Colonic mucosa (tissue), 4 donors: Measurements from ENCODE around the gene GLI3. TPM values are rescaled to one million over a fixed set of nuclear protein-coding genes. Genes with fewer than 3 reads are reported as not detected.

Source experiments
- DNase-seq: peaks from one replicate; pipeline ENCODE4 v3.0.0-alpha.2; 2020
- H3K27ac ChIP-seq: fragments of 200-600 bp; one replicate; pipeline ENCODE4 v1.8.0; 2021
- H3K27me3 ChIP-seq: fragments of 200-600 bp; one replicate; pipeline ENCODE4 v1.8.0; 2021
- H3K36me3 ChIP-seq: fragments of 200-600 bp; one replicate; pipeline ENCODE4 v1.8.0; 2021
- H3K4me1 ChIP-seq: fragments of 200-600 bp; one replicate; pipeline ENCODE4 v1.8.0; 2021; ENCODE audit warnings: mild to moderate bottlenecking
- H3K4me3 ChIP-seq: fragments of 200-600 bp; one replicate; pipeline ENCODE4 v1.8.0; 2021
- H3K9ac ChIP-seq, 2 donors: one replicate each; pipeline ENCODE4 v1.7.0; 2013; ENCODE audit warnings: control low read depth in 2 of 2, low read depth in 2 of 2, low read length in 2 of 2
- H3K9me3 ChIP-seq: fragments of 200-600 bp; one replicate; pipeline ENCODE4 v1.8.0; 2021
- intact Hi-C: fragments of 100-400 bp; cut with DNase I; formaldehyde crosslinking; loops from one replicate; pipeline ENCODE4 v1.14.1; 2022
- total RNA-seq, 2 donors: library from RNA; stranded (reverse); fragmentation: NEBNext Ultra II Directional in 1 of 2; extraction: Animal tissue kit (Norgen Biotek cat#: 25700) in 1 of 2; gene quantifications; one replicate each; pipeline ENCODE4 v1.2.1, GENCODE V29; 2021
- TF ChIP-seq, protein P1 (sequence below): fragments of 200-600 bp; IDR thresholded peaks from one replicate; pipeline ENCODE4 v1.8.0; 2022; ENCODE audit warnings: antibody characterized with exemption, mild to moderate bottlenecking
- donor health status: healthy.
- donor health status: DM: no; HTN: no; CAD: no.
- donor health status: DM: no; HTN: no; CAD: no.

The GLI3 gene
- total RNA-seq, 2 donors from 2014 or later: 1.8 to 8.0 TPM

DNA sequence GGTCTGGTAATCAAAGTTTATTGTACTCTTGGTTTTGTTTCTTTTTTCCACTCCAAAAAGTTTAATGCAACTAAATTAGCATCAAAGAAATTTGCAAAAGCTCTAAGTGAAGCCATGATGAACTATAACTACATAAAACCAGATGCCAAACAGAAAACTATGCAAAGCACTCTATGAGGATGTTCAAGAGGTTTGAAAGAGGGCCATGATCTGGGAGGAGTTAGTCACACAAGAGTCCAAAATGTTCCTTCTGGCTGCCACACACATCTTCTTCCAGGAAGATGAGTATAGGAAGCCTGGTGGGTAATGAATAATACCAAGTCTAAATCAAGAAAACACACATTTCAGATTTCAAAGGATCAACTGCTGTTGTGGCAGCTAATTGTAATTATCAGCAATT is 28.4 kb downstream of the GLI3 start:
- H3K36me3 ChIP-seq: no peaks in the 10 kb centered on the region
- H3K27me3 ChIP-seq: no peaks in the 10 kb centered on the region
- no peak overlapping the region for H3K9ac ChIP-seq
- H3K27ac ChIP-seq: no peak overlapping the region
- intact Hi-C loops: no loop called here
- no peak for DNase-seq
- no peaks in the 10 kb centered on the region for H3K9me3 ChIP-seq
- TF ChIP-seq, protein P1, sequence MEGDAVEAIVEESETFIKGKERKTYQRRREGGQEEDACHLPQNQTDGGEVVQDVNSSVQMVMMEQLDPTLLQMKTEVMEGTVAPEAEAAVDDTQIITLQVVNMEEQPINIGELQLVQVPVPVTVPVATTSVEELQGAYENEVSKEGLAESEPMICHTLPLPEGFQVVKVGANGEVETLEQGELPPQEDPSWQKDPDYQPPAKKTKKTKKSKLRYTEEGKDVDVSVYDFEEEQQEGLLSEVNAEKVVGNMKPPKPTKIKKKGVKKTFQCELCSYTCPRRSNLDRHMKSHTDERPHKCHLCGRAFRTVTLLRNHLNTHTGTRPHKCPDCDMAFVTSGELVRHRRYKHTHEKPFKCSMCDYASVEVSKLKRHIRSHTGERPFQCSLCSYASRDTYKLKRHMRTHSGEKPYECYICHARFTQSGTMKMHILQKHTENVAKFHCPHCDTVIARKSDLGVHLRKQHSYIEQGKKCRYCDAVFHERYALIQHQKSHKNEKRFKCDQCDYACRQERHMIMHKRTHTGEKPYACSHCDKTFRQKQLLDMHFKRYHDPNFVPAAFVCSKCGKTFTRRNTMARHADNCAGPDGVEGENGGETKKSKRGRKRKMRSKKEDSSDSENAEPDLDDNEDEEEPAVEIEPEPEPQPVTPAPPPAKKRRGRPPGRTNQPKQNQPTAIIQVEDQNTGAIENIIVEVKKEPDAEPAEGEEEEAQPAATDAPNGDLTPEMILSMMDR: no peak
- H3K4me1 ChIP-seq: no peaks in the 10 kb centered on the region
- no peak overlapping the region for H3K4me3 ChIP-seq

DNA sequence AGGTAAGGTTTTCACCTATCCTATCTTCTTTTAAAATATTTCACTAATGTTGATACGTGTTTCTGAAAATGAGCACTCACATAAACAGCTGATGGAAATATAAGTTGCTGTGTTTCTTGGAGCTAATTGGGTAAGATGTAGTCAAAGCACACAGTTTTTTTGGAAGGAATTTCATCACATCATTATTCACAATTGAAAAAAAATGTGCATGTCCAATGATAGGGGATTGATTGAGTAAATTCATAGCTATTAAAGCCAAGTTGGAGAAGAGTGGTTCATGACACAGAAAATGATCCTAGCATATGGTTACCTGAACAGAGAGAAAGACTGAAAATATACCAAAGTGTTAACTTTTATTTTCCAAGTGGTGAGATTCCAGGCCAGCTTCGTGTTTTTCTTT is 29.6 kb downstream of the GLI3 start:
- intact Hi-C loops: no loop called here
- TF ChIP-seq, protein P1: no peak

DNA sequence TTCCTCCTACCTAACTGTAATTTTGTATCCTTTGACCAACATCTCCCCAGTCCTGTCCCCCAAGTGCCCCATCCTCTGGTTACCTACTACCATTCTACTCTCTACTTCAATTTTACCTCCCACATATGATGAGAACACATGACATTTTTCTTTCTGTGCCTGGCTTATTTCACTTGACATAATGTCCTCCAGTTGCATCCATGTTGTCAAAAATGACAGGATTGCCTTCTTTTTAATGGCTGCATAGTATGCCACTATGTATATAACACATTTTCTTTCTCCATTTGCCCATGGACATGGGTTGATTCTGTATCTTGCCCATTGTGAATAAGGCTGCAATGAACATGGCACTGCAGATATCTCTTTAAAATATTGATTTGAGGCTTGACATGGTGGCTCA is 33.7 kb downstream of the GLI3 start:
- no peak overlapping the region for H3K27ac ChIP-seq
- no peak for DNase-seq
- H3K9me3 ChIP-seq: no peaks in the 10 kb centered on the region
- H3K9ac ChIP-seq: no peak overlapping the region
- no peaks in the 10 kb centered on the region for H3K36me3 ChIP-seq
- TF ChIP-seq, protein P1: no peak
- intact Hi-C loops: no loop called here
- H3K27me3 ChIP-seq: no peaks in the 10 kb centered on the region
- no peak overlapping the region for H3K4me3 ChIP-seq
- no peaks in the 10 kb centered on the region for H3K4me1 ChIP-seq

More for the DNA sequence above, 29.6 kb downstream of the GLI3 start:
- no peak overlapping the region for H3K27ac ChIP-seq
- H3K4me3 ChIP-seq: no peak overlapping the region
- no peak for DNase-seq
- no peaks in the 10 kb centered on the region for H3K36me3 ChIP-seq
- no peak overlapping the region for H3K9ac ChIP-seq
- H3K27me3 ChIP-seq: no peaks in the 10 kb centered on the region
- no peaks in the 10 kb centered on the region for H3K4me1 ChIP-seq
- no peaks in the 10 kb centered on the region for H3K9me3 ChIP-seq

DNA sequence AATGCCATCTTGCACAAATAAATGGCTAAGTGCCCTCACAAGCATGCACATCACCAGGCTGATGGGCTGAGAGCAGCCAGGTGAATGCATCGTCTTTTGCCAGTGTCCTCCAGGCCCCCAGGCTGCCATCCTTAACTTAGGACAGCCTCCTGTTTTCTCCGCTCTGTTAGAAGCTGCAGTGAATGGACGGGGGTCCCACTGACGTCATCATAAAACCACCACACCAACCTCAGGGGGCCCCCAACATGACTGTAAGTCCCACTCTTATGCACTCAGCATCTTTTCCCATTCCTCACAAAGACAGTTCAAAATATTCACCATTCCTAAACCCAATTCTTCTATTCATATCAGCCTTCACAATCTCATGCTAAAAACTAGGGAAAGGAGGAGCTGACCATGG is 34.4 kb downstream of the GLI3 start:
- Histone ChIP-seq H3K9ac (no peak overlapping the region), H3K9me3 (no peaks in the 10 kb centered on the region)

DNA sequence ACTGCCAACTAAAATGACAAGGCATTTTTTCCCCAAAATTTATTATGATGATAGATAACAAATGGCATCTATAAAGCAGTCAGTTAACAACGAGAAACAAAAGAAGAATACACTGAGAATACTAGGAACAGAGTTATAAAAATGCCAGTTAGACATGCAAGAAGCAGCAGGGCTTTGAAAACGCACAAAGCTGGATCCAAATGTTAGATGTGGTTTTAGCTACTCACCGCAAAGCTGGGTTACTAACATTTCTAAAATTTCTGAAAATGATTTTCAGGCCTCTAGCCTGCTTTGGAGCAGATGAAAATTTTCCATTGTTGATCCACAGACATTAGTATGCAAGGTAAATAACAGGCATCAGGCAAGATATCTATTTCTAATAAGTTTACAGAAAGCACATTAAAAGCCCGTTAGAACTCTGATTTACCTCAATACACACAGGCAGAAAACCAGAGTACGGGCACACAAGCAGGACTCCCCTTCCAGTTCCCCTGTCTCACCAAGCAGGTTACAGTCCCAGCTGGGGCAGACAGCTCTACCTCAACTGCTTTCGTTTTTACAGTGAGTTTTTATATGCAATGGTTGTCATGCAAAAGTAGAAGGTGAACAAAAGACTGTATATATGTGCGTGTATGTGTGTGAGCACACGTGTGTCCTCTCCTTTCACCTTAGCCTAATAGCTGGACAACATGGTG is 37.9 kb downstream of the GLI3 start:
- no peaks in the 10 kb centered on the region for H3K9me3 ChIP-seq
- H3K4me3 ChIP-seq: no peak overlapping the region
- intact Hi-C loops: no loop called here
- H3K36me3 ChIP-seq: no peaks in the 10 kb centered on the region
- H3K4me1 ChIP-seq: no peaks in the 10 kb centered on the region
- DNase-seq: no peak
- H3K27me3 ChIP-seq: no peaks in the 10 kb centered on the region
- H3K9ac ChIP-seq: no peak overlapping the region
- H3K27ac ChIP-seq: no peak overlapping the region
- TF ChIP-seq, protein P1: no peak

More for the DNA sequence above, 34.4 kb downstream of the GLI3 start:
- no peaks in the 10 kb centered on the region for H3K4me1 ChIP-seq
- TF ChIP-seq, protein P1: no peak
- H3K27ac ChIP-seq: no peak overlapping the region
- DNase-seq: no peak
- no peaks in the 10 kb centered on the region for H3K36me3 ChIP-seq
- H3K4me3 ChIP-seq: no peak overlapping the region
- intact Hi-C loops: no loop called here
- no peaks in the 10 kb centered on the region for H3K27me3 ChIP-seq
